Naive thymus-derived CD4-positive, alpha-beta T cell (primary cell): ENCODE data around the gene EID2. TPM values are rescaled to one million over a fixed set of nuclear protein-coding genes. Genes with fewer than 3 reads are reported as not detected.

ENCODE experiments used
- ATAC-seq: fragments of 150-1000 bp; cut with Tn5 transposase; 2 replicates; pipeline ENCODE4 v1.10.0; 2021; ENCODE audit warnings: mild to moderate bottlenecking, moderate library complexity
- CTCF ChIA-PET: fragments of 350-600 bp; sonication (Branson Sonifier 250); formaldehyde crosslinking; loops from one replicate; lab custom pipeline; 2021; ENCODE audit warnings: antibody characterized with exemption; lab: Charles Lee
- POLR2A ChIA-PET: fragments of 350-600 bp; sonication (Branson Sonifier 250); formaldehyde crosslinking; loops from one replicate; lab custom pipeline; 2021; ENCODE audit warnings: antibody characterized with exemption, inconsistent platforms; lab: Charles Lee
- DNase-seq, 9 donors: peaks; one replicate each; pipeline versions ENCODE4 v3.0.0 to v3.0.0-alpha.2; 2020 to 2022; ENCODE audit warnings: mixed read lengths in 1 of 9
- H3K27ac ChIP-seq: one replicate; pipeline ENCODE4 v1.7.0; 2013; ENCODE audit warnings: mild to moderate bottlenecking, low read depth, low read length, moderate library complexity
- H3K27me3 ChIP-seq, 2 donors: one replicate each; pipeline ENCODE4 v1.7.0; 2013; ENCODE audit warnings: low read length in 2 of 2, mild to moderate bottlenecking in 2 of 2, moderate library complexity in 2 of 2; ENCODE audit not compliant: control insufficient read depth in 2 of 2, insufficient read depth in 2 of 2
- H3K36me3 ChIP-seq, 3 experiments: 1 replicate in 2 of 3; 2 replicates in 1 of 3; pipeline ENCODE4 v1.7.0; 2013; ENCODE audit warnings: low read length in 3 of 3, mild to moderate bottlenecking in 3 of 3, moderate library complexity in 1 of 3; ENCODE audit not compliant: insufficient read depth in 3 of 3, control insufficient read depth in 2 of 3
- H3K4me1 ChIP-seq, 2 donors: one replicate each; pipeline ENCODE4 v1.7.0; 2013; ENCODE audit warnings: low read length in 2 of 2, mild to moderate bottlenecking in 2 of 2, moderate library complexity in 1 of 2; ENCODE audit not compliant: control insufficient read depth in 2 of 2, insufficient read depth in 2 of 2
- H3K4me3 ChIP-seq: 2 replicates; pipeline ENCODE4 v1.7.0; 2013; ENCODE audit warnings: mild to moderate bottlenecking, low read length
- H3K9me3 ChIP-seq, 3 experiments: 1 replicate in 2 of 3; 2 replicates in 1 of 3; pipeline ENCODE4 v1.7.0; 2013; ENCODE audit warnings: low read length in 3 of 3; ENCODE audit not compliant: control insufficient read depth in 2 of 3
- H3K27ac Mint-ChIP-seq, 9 donors: one replicate each; pipeline ENCODE4 v1.8.0; 2020 to 2022; ENCODE audit warnings: mixed read lengths in 9 of 9, mild to moderate bottlenecking in 8 of 9, moderate library complexity in 5 of 9, inconsistent platforms in 2 of 9
- H3K27me3 Mint-ChIP-seq, 5 donors: one replicate each; pipeline ENCODE4 v1.8.0; 2021 to 2022; ENCODE audit warnings: mixed read lengths in 5 of 5, mild to moderate bottlenecking in 1 of 5
- H3K36me3 Mint-ChIP-seq, 5 donors: one replicate each; pipeline ENCODE4 v1.8.0; 2020 to 2022; ENCODE audit warnings: mixed read lengths in 5 of 5, mild to moderate bottlenecking in 3 of 5, inconsistent platforms in 1 of 5
- H3K4me1 Mint-ChIP-seq, 7 donors: one replicate each; pipeline ENCODE4 v1.8.0; 2020 to 2022; ENCODE audit warnings: mixed read lengths in 7 of 7, mild to moderate bottlenecking in 3 of 7, inconsistent platforms in 1 of 7
- H3K4me3 Mint-ChIP-seq, 10 donors: one replicate each; pipeline ENCODE4 v1.8.0; 2020 to 2022; ENCODE audit warnings: mild to moderate bottlenecking in 10 of 10, mixed read lengths in 10 of 10, moderate library complexity in 6 of 10, inconsistent platforms in 2 of 10
- H3K9me3 Mint-ChIP-seq, 11 donors: one replicate each; pipeline ENCODE4 v1.8.0; 2020 to 2022; ENCODE audit warnings: mixed read lengths in 11 of 11, mild to moderate bottlenecking in 4 of 11, inconsistent platforms in 1 of 11, moderate library complexity in 1 of 11
- intact Hi-C, 2 donors: fragments of 100-400 bp; cut with micrococcal nuclease; formaldehyde crosslinking; loops; one replicate each; pipeline ENCODE4 v1.15.1; 2023
- polyA plus RNA-seq, 2 donors: library from polyadenylated mRNA; unstranded; fragments of 300-500 nt; fragmentation: Illumina TruSeq; gene quantifications; one replicate each; pipeline ENCODE4 v1.2.3, GENCODE V29; 2021
- total RNA-seq, 6 experiments: library from RNA in 5 of 6; stranded (reverse) in 5 of 6; gene quantifications; 1 replicate in 5 of 6; 2 replicates in 1 of 6; pipeline ENCODE4 v1.2.3 and lab custom pipeline; 2021 to 2026

The EID2 gene
- total RNA-seq (10 to 100 TPM; 12.2 to 29.1 (median 16.1) TPM), polyA plus RNA-seq (10 to 100 TPM; 19.7 to 43.0 TPM), total RNA-seq (lab: John Stamatoyannopoulos, UW) (15.9 reads per million, percentile 45 among the genes with 10 or more reads in this experiment)

GRCh38 chr19:39539518-39540332 is at the start of gene EID2:
Gene EID2, minus strand, starts transcription at chr19:39540161. Its CDS starts 82 bp downstream, at chr19:39540079.
- peak; percentile 96 for ATAC-seq
- Mint-ChIP-seq H3K36me3 (peaks cover 0 to 8% (median 4%) of the 10 kb centered on the region in 5 donors), H3K4me1 (peaks cover 45 to 85% (median 68%) of the 10 kb centered on the region in 7 donors), H3K4me3 (peak within 1 kb of the TSS; percentile 95 to 98 (median 97)), H3K27me3 (peaks cover 0 to 2% (median 0%) of the 10 kb centered on the region in 5 donors), H3K9me3 (peaks cover 0 to 5% (median 0%) of the 10 kb centered on the region in 11 donors), H3K27ac (peak within 1 kb of the TSS; percentile 94 to 99 (median 98))
- Histone ChIP-seq H3K9me3 (no peaks in the 10 kb centered on the region), H3K4me3 (peak within 1 kb of the TSS; percentile 94), H3K27me3 (no peaks in the 10 kb centered on the region), H3K36me3 (no peaks in the 10 kb centered on the region), H3K27ac (peak within 1 kb of the TSS; percentile 98), H3K4me1 (peaks cover 16 to 21% of the 10 kb centered on the region in 2 donors)
- DNase-seq = peak; percentile 90 to 95 (median 91)
- CTCF ChIA-PET = interaction anchor here (0.6 to 1.5 kb wide), 5 partner anchors 26 to 417 kb away, joined by 3 to 6 read pairs (median 4); partner anchors contain the start of gene RPS16
- intact Hi-C loops = loop anchor here (1.0 to 2.0 kb wide), 8 partner anchors 7 to 1071 kb away; partner anchors contain the start of genes DLL3 (in 1 of the 2), EID2B (in 1 of the 2) and SUPT5H (in 1 of the 2)
- POLR2A ChIA-PET = interaction anchor here (0.5 to 2.0 kb wide), 6 partner anchors 95 to 888 kb away, joined by 3 to 10 read pairs (median 4); partner anchors contain the start of genes RPS16 and SUPT5H

- Mint-ChIP-seq H3K4me1 (peaks cover 0 to 3% (median 0%) of the 10 kb centered on the region in 7 donors), H3K27ac (no peak overlapping the region), H3K27me3 (peaks cover 0 to 52% (median 38%) of the 10 kb centered on the region in 5 donors), H3K9me3 (peaks cover 0 to 11% (median 0%) of the 10 kb centered on the region in 11 donors), H3K36me3 (peaks cover 0 to 10% (median 0%) of the 10 kb centered on the region in 5 donors), H3K4me3 (no peak overlapping the region)
- POLR2A ChIA-PET = no interaction called here
- CTCF ChIA-PET = no interaction called here
- ATAC-seq (no peak), DNase-seq (no peak)
- Histone ChIP-seq H3K4me3 (no peak overlapping the region), H3K27ac (no peak overlapping the region), H3K4me1 (no peaks in the 10 kb centered on the region), H3K27me3 (peaks cover 0 to 3% of the 10 kb centered on the region in 2 donors), H3K36me3 (no peaks in the 10 kb centered on the region), H3K9me3 (no peaks in the 10 kb centered on the region)
- intact Hi-C loops = no loop called here
Observed at GRCh38 chr19:39588066-39588465, 48.1 kb upstream of the EID2 start.

GRCh38 chr19:39587496-39587895 is 47.5 kb upstream of the EID2 start:
- peaks cover 0 to 3% of the 10 kb centered on the region in 2 donors for H3K27me3 ChIP-seq
- no peaks in the 10 kb centered on the region for H3K9me3 ChIP-seq
- H3K36me3 ChIP-seq = no peaks in the 10 kb centered on the region
- intact Hi-C loops = no loop called here
- H3K36me3 Mint-ChIP-seq = peaks cover 0 to 10% (median 0%) of the 10 kb centered on the region in 5 donors
- H3K4me1 ChIP-seq = no peaks in the 10 kb centered on the region
- no peak for ATAC-seq
- peaks cover 0 to 11% (median 0%) of the 10 kb centered on the region in 11 donors for H3K9me3 Mint-ChIP-seq
- peaks cover 0 to 3% (median 0%) of the 10 kb centered on the region in 7 donors for H3K4me1 Mint-ChIP-seq
- H3K27me3 Mint-ChIP-seq = peaks cover 0 to 52% (median 38%) of the 10 kb centered on the region in 5 donors
- DNase-seq = no peak
- no peak overlapping the region for H3K4me3 ChIP-seq
- H3K4me3 Mint-ChIP-seq = no peak overlapping the region
- POLR2A ChIA-PET = no interaction called here
- H3K27ac Mint-ChIP-seq = no peak overlapping the region
- CTCF ChIA-PET = no interaction called here
- H3K27ac ChIP-seq = no peak overlapping the region

- Mint-ChIP-seq H3K9me3 (peaks cover 0 to 14% (median 9%) of the 10 kb centered on the region in 11 donors), H3K4me3 (no peak overlapping the region), H3K27ac (no peak overlapping the region), H3K4me1 (peaks cover 0 to 3% (median 0%) of the 10 kb centered on the region in 7 donors), H3K27me3 (peaks cover 4 to 48% (median 28%) of the 10 kb centered on the region in 5 donors), H3K36me3 (peaks cover 0 to 13% (median 2%) of the 10 kb centered on the region in 5 donors)
- ATAC-seq (no peak), DNase-seq (no peak)
- POLR2A ChIA-PET = no interaction called here
- H3K27ac ChIP-seq = no peak overlapping the region
- intact Hi-C loops = no loop called here
- CTCF ChIA-PET = no interaction called here
- no peak overlapping the region for H3K4me3 ChIP-seq
- peaks cover 0 to 6% (median 0%) of the 10 kb centered on the region in 3 experiments for H3K9me3 ChIP-seq
- peaks cover 3% of the 10 kb centered on the region in 2 donors for H3K27me3 ChIP-seq
- no peaks in the 10 kb centered on the region for H3K4me1 ChIP-seq
- H3K36me3 ChIP-seq = no peaks in the 10 kb centered on the region
Observed at GRCh38 chr19:39582891-39583625, 43.1 kb upstream of the EID2 start.

- intact Hi-C loops = no loop called here
- Histone ChIP-seq H3K27me3 (peaks cover 3% of the 10 kb centered on the region in 2 donors), H3K36me3 (no peaks in the 10 kb centered on the region), H3K4me1 (no peaks in the 10 kb centered on the region), H3K9me3 (peaks cover 0 to 6% (median 0%) of the 10 kb centered on the region in 3 experiments), H3K27ac (no peak overlapping the region), H3K4me3 (no peak overlapping the region)
- no peak for ATAC-seq
- peaks cover 0 to 12% (median 2%) of the 10 kb centered on the region in 5 donors for H3K36me3 Mint-ChIP-seq
- H3K27me3 Mint-ChIP-seq = peaks cover 7 to 49% (median 31%) of the 10 kb centered on the region in 5 donors
- no peak for DNase-seq
- no peak overlapping the region for H3K27ac Mint-ChIP-seq
- ChIA-PET CTCF (no interaction called here), POLR2A (no interaction called here)
- no peak overlapping the region for H3K4me3 Mint-ChIP-seq
- peaks cover 0 to 16% (median 11%) of the 10 kb centered on the region in 11 donors for H3K9me3 Mint-ChIP-seq
- H3K4me1 Mint-ChIP-seq = peaks cover 0 to 3% (median 0%) of the 10 kb centered on the region in 7 donors
Observed at GRCh38 chr19:39582442-39582841, 42.5 kb upstream of the EID2 start.

GRCh38 chr19:39568604-39569003 is 28.6 kb upstream of the EID2 start:
- Mint-ChIP-seq H3K27ac (no peak overlapping the region), H3K9me3 (peaks cover 0 to 11% (median 7%) of the 10 kb centered on the region in 11 donors), H3K36me3 (no peaks in the 10 kb centered on the region), H3K27me3 (peaks cover 0 to 26% (median 12%) of the 10 kb centered on the region in 5 donors), H3K4me3 (no peak overlapping the region), H3K4me1 (peaks cover 0 to 5% (median 0%) of the 10 kb centered on the region in 7 donors)
- Histone ChIP-seq H3K9me3 (no peaks in the 10 kb centered on the region), H3K4me1 (no peaks in the 10 kb centered on the region), H3K27ac (no peak overlapping the region), H3K36me3 (no peaks in the 10 kb centered on the region), H3K4me3 (no peak overlapping the region), H3K27me3 (no peaks in the 10 kb centered on the region)
- ATAC-seq (no peak), DNase-seq (no peak)
- intact Hi-C loops = no loop called here
- POLR2A ChIA-PET = no interaction called here
- CTCF ChIA-PET = no interaction called here
